ENCODE results near the gene GHRHR.

GRCh38 chr7:30975256-30975899 lies 11.6 kb downstream of the GHRHR start:
- TF ChIP-seq, protein P1, sequence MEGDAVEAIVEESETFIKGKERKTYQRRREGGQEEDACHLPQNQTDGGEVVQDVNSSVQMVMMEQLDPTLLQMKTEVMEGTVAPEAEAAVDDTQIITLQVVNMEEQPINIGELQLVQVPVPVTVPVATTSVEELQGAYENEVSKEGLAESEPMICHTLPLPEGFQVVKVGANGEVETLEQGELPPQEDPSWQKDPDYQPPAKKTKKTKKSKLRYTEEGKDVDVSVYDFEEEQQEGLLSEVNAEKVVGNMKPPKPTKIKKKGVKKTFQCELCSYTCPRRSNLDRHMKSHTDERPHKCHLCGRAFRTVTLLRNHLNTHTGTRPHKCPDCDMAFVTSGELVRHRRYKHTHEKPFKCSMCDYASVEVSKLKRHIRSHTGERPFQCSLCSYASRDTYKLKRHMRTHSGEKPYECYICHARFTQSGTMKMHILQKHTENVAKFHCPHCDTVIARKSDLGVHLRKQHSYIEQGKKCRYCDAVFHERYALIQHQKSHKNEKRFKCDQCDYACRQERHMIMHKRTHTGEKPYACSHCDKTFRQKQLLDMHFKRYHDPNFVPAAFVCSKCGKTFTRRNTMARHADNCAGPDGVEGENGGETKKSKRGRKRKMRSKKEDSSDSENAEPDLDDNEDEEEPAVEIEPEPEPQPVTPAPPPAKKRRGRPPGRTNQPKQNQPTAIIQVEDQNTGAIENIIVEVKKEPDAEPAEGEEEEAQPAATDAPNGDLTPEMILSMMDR (IDR thresholded peaks at IDR 0.05; ENCODE audit: poor library complexity, severe bottlenecking) = no peak
- no peak for TF ChIP-seq MXI1 (conservative IDR thresholded peaks at IDR 0.05; ENCODE audit: poor library complexity, severe bottlenecking)
- TF ChIP-seq EP300 (conservative IDR thresholded peaks at IDR 0.05; ENCODE audit: poor library complexity, severe bottlenecking) = no peak

All from neural cell (in vitro differentiated cells).